Activated CD4-positive, alpha-beta T cell treated with anti-CD3 and anti-CD28 coated beads, Interleukin-2, amount 10 ng/mL, durations not matched to agents 7 days and 5 days (primary cell): ENCODE measurements around the gene LRRC47. TPM values are rescaled to one million over a fixed set of nuclear protein-coding genes. Genes with fewer than 3 reads are reported as not detected.

Source experiments
- CTCF ChIA-PET: fragments of 350-600 bp; sonication (Branson Sonifier 250); formaldehyde crosslinking; loops from one replicate; lab custom pipeline; 2021; ENCODE audit warnings: antibody characterized with exemption; lab: Charles Lee
- POLR2A ChIA-PET: fragments of 350-600 bp; sonication (Branson Sonifier 250); formaldehyde crosslinking; loops from one replicate; lab custom pipeline; 2021; ENCODE audit warnings: antibody characterized with exemption; lab: Charles Lee
- DNase-seq: peaks from one replicate; pipeline ENCODE4 v3.0.0-alpha.2; 2020
- H3K27ac Mint-ChIP-seq: one replicate; pipeline ENCODE4 v1.8.0; 2021; ENCODE audit warnings: mild to moderate bottlenecking, moderate library complexity, mixed read lengths
- H3K27me3 Mint-ChIP-seq: one replicate; pipeline ENCODE4 v1.8.0; 2021; ENCODE audit warnings: mixed read lengths
- H3K36me3 Mint-ChIP-seq: one replicate; pipeline ENCODE4 v1.8.0; 2021; ENCODE audit warnings: low read depth, mixed read lengths
- H3K4me1 Mint-ChIP-seq: one replicate; pipeline ENCODE4 v1.8.0; 2021; ENCODE audit warnings: mixed read lengths
- H3K4me3 Mint-ChIP-seq: one replicate; pipeline ENCODE4 v1.8.0; 2021; ENCODE audit warnings: mild to moderate bottlenecking, moderate library complexity, mixed read lengths
- H3K9me3 Mint-ChIP-seq: one replicate; pipeline ENCODE4 v1.8.0; 2021; ENCODE audit warnings: mixed read lengths
- total RNA-seq, 2 experiments: library from RNA; stranded (reverse); gene quantifications; one replicate each; pipeline ENCODE4 v1.2.3, GENCODE V29; 2021

The LRRC47 gene
- total RNA-seq, 2 experiments from 2014 or later = 37.7 to 42.7 TPM

GRCh38 chr1:3779265-3779911 lies 16.9 kb downstream of the LRRC47 start:
- DNase-seq = no peak
- CTCF ChIA-PET = no interaction called here
- Mint-ChIP-seq H3K36me3 (peaks cover 33% of the 10 kb centered on the region), H3K4me3 (no peak overlapping the region), H3K27ac (no peak overlapping the region), H3K4me1 (peaks cover 2% of the 10 kb centered on the region), H3K9me3 (no peaks in the 10 kb centered on the region), H3K27me3 (no peaks in the 10 kb centered on the region)
- POLR2A ChIA-PET = no interaction called here

GRCh38 chr1:3778590-3779264 lies 17.6 kb downstream of the LRRC47 start:
- ChIA-PET CTCF (interaction anchor here (1.7 kb wide), 1 partner anchor 15 kb away, joined by 6 read pairs; no protein-coding TSS in a partner anchor), POLR2A (no interaction called here)
- DNase-seq = no peak
- H3K4me3 Mint-ChIP-seq = no peak overlapping the region
- peaks cover 2% of the 10 kb centered on the region for H3K4me1 Mint-ChIP-seq
- no peaks in the 10 kb centered on the region for H3K27me3 Mint-ChIP-seq
- H3K27ac Mint-ChIP-seq = no peak overlapping the region
- no peaks in the 10 kb centered on the region for H3K9me3 Mint-ChIP-seq
- peaks cover 27% of the 10 kb centered on the region for H3K36me3 Mint-ChIP-seq

- DNase-seq = no peak
- no peak overlapping the region for H3K4me3 Mint-ChIP-seq
- ChIA-PET POLR2A (no interaction called here), CTCF (interaction anchor here (1.1 to 1.7 kb wide), 2 partner anchors 11 to 16 kb away, joined by 3 to 6 read pairs; no protein-coding TSS in a partner anchor)
- H3K4me1 Mint-ChIP-seq = peaks cover 2% of the 10 kb centered on the region
- H3K27ac Mint-ChIP-seq = no peak overlapping the region
- H3K27me3 Mint-ChIP-seq = no peaks in the 10 kb centered on the region
- peaks cover 24% of the 10 kb centered on the region for H3K36me3 Mint-ChIP-seq
- H3K9me3 Mint-ChIP-seq = no peaks in the 10 kb centered on the region
Measured at GRCh38 chr1:3777647-3778589, 18.4 kb downstream of the LRRC47 start.

DNA sequence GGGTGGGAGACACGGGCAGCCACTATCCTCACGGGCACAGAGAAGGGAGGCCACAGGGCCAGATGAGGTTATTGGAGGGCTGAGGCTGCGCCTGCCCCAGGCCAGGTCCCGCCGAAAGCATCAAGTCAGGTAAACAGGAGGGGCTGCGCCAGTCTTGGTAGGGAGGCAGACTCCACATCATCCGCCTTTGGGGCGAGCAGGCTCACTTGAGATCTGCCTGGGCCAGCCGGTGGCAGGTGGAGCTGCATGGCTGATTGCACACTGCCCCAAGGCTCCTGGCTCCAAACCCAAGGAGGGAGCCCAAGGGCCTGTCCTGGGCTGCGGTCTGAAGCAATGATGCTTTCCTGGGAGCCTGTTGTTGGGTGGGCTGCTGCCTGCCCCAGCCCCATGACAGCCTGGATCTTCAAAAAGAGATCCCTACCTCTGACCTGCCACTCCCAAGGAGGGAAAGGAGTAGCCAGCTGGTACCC lies 19.2 kb downstream of the LRRC47 start:
- H3K4me3 Mint-ChIP-seq = no peak overlapping the region
- no peaks in the 10 kb centered on the region for H3K27me3 Mint-ChIP-seq
- H3K9me3 Mint-ChIP-seq = no peaks in the 10 kb centered on the region
- ChIA-PET CTCF (interaction anchor here (1.1 to 1.7 kb wide), 2 partner anchors 10 to 17 kb away, joined by 3 to 6 read pairs; no protein-coding TSS in a partner anchor), POLR2A (no interaction called here)
- H3K36me3 Mint-ChIP-seq = peaks cover 18% of the 10 kb centered on the region
- peaks cover 2% of the 10 kb centered on the region for H3K4me1 Mint-ChIP-seq
- no peak for DNase-seq
- no peak overlapping the region for H3K27ac Mint-ChIP-seq

DNA sequence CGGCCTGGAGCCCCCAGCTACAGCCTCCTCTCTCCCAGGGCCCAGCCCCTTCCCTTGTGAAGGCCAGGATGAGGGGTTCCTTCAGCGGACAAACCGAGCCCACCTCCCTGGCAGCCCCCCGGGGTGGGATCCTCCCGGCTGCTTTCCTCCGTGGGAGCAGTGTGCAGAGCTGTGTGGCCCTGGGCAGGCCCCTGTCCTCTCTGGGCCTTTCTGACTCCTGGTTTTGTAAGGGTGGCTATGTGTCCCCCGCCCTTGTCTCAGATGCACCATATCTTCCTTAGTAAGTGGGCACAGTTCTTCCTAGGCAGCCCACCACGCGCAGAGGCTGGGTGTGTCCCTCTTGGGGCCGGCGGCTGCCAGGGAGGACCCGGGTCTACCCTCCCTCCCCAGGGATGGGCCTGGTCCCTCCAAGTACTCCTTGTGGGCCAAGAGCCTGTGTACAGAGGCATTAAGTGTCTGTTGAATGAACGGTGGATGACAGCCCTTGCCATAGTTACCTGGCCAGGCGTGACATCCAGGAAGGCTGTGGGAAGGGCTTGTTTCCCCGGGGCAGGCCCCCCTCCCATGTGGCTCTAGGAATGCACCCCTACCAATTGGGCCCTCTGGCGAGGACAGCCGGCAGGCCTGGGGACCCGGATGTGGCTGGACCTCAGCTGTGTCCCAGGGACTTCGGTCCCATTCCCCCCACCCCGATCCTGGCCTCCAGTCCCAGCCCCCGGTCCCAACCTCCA lies 19.9 kb downstream of the LRRC47 start:
- no peak overlapping the region for H3K27ac Mint-ChIP-seq
- H3K27me3 Mint-ChIP-seq = no peaks in the 10 kb centered on the region
- no peaks in the 10 kb centered on the region for H3K9me3 Mint-ChIP-seq
- H3K4me3 Mint-ChIP-seq = no peak overlapping the region
- ChIA-PET POLR2A (no interaction called here), CTCF (interaction anchor here (0.6 to 3.4 kb wide), 7 partner anchors 9 to 107 kb away, joined by 3 to 29 read pairs (median 5); partner anchors contain the start of gene LRRC47)
- H3K4me1 Mint-ChIP-seq = peaks cover 6% of the 10 kb centered on the region
- no peak for DNase-seq
- H3K36me3 Mint-ChIP-seq = peaks cover 12% of the 10 kb centered on the region

DNA sequence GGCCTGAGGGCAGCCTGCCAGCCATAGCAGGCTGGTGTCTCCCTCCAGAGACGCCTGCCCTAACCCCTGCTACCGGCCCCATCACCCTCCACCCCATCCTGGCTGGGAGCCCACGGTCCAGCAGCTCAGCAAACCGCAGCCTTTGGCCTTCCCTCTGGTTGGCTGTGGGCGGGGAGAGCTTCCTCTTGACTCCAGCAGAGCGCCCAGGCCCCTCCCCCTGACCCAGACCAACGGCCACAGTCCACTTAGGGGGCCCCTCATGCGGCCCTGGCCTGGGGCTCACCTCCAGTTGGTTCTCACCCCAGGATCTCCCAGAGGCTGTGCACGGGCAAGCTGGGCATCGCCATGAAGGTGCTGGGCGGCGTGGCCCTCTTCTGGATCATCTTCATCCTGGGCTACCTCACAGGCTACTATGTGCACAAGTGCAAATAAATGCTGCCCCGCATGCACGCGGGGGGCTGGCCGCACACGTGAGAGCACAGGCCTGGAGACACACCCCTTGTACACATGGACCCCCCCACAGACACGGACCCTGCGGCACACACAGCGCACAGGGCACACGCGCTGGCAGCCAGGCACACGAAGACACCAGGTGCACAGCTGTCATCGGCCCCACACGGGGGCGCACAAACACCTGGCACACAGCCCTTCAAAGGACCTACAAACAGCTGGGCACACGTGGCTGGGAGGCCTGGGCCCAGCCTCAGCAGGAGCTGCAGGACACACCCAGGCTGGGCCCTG lies 20.6 kb downstream of the LRRC47 start:
- Mint-ChIP-seq H3K4me3 (no peak overlapping the region), H3K9me3 (no peaks in the 10 kb centered on the region), H3K27ac (no peak overlapping the region), H3K4me1 (peaks cover 7% of the 10 kb centered on the region), H3K27me3 (no peaks in the 10 kb centered on the region), H3K36me3 (peaks cover 9% of the 10 kb centered on the region)
- CTCF ChIA-PET = interaction anchor here (0.6 to 3.4 kb wide), 5 partner anchors 8 to 108 kb away, joined by 3 to 29 read pairs (median 5); partner anchors contain the start of gene LRRC47
- DNase-seq = peak; percentile 53
- POLR2A ChIA-PET = no interaction called here

DNA sequence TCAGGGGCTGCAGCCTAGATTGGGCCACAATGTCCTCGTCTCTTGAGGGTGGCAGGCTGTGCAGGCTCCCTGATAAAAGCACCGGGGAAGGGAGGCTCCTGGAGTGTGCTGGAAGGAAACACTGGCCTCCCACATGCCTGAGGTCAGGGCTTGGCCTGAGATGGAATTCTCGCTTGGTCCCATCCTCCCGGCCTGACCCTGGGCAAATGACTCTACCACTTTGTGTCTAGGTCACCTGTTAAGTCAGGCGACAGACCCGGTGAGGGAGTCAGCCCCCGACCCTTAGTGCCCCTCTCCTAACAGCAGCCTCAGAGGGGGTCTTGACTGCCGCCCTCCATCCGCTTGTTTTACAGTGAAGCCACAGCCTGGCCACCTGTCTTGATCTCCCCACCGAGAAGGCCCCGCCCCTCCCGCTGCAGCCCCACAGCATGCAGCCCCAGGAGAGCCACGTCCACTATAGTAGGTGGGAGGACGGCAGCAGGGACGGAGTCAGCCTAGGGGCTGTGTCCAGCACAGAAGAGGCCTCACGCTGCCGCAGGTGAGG lies 21.3 kb downstream of the LRRC47 start:
- peak overlapping the region; percentile 41 for H3K27ac Mint-ChIP-seq
- CTCF ChIA-PET = interaction anchor here (1.9 to 3.4 kb wide), 2 partner anchors 12 to 21 kb away, joined by 5 to 29 read pairs; partner anchors contain the start of gene LRRC47
- no peak for DNase-seq
- H3K4me1 Mint-ChIP-seq = peaks cover 8% of the 10 kb centered on the region
- H3K36me3 Mint-ChIP-seq = peaks cover 4% of the 10 kb centered on the region
- H3K4me3 Mint-ChIP-seq = no peak overlapping the region
- no peaks in the 10 kb centered on the region for H3K9me3 Mint-ChIP-seq
- H3K27me3 Mint-ChIP-seq = no peaks in the 10 kb centered on the region
- POLR2A ChIA-PET = no interaction called here

DNA sequence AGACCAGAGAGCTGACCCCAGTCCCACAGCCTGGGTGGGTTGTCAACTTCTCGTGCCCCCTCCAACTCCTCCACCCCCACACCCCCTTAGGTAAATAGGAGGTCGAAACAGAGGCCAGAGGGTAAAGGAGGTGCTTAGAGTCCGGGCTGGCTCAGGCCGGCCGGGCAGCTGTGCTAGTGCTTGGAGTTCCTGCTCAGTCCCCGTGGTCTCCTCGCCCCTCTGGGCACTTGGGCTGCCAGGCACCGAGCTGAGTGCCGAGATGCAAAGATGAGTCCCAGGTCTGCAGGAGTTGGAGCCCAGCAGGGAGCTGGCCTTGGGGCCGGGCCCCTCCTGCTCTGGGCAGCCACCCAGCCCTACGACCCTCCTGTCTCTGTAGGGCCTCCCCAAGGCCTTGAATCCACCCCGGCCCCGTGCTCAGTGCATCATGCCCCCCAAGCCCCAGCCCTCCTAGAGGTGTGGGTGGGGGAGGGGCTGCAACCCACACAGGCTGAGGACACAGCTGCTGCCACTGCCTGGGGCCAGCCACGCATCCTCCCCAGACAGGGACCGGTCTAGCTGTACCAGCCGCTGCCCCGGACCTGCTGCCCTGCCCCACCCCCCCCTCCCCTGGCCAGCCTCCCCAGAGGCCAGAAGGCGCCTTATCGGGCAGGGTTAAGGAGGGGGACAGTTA lies 21.9 kb downstream of the LRRC47 start:
- no peaks in the 10 kb centered on the region for H3K36me3 Mint-ChIP-seq
- DNase-seq = no peak
- ChIA-PET CTCF (interaction anchor here (1.0 to 3.4 kb wide), 3 partner anchors 13 to 21 kb away, joined by 3 to 29 read pairs (median 5); partner anchors contain the start of gene LRRC47), POLR2A (no interaction called here)
- no peak overlapping the region for H3K27ac Mint-ChIP-seq
- H3K27me3 Mint-ChIP-seq = no peaks in the 10 kb centered on the region
- H3K4me3 Mint-ChIP-seq = no peak overlapping the region
- no peaks in the 10 kb centered on the region for H3K9me3 Mint-ChIP-seq
- peaks cover 8% of the 10 kb centered on the region for H3K4me1 Mint-ChIP-seq

- POLR2A ChIA-PET = no interaction called here
- H3K9me3 Mint-ChIP-seq = no peaks in the 10 kb centered on the region
Measured at GRCh38 chr1:3773572-3774275, 22.6 kb downstream of the LRRC47 start.

More at GRCh38 chr1:3773572-3774275, 22.6 kb downstream of the LRRC47 start:
- Mint-ChIP-seq H3K27me3 (no peaks in the 10 kb centered on the region), H3K4me1 (peaks cover 8% of the 10 kb centered on the region), H3K4me3 (no peak overlapping the region), H3K36me3 (no peaks in the 10 kb centered on the region), H3K27ac (no peak overlapping the region)
- DNase-seq = no peak
- CTCF ChIA-PET = interaction anchor here (1.0 to 3.4 kb wide), 2 partner anchors 18 to 22 kb away, joined by 3 to 29 read pairs; partner anchors contain the start of gene LRRC47
